ENCODE results near the gene CCDC28B.
A peak's percentile ranks its signal among the peaks of the same experiment; 100 is the strongest.
"Not testable (repeated sequence)": the region's sequence is repeated elsewhere in the genome, so short reads cannot be mapped to it uniquely, and the experiment has no call there.

The CCDC28B gene

DNA sequence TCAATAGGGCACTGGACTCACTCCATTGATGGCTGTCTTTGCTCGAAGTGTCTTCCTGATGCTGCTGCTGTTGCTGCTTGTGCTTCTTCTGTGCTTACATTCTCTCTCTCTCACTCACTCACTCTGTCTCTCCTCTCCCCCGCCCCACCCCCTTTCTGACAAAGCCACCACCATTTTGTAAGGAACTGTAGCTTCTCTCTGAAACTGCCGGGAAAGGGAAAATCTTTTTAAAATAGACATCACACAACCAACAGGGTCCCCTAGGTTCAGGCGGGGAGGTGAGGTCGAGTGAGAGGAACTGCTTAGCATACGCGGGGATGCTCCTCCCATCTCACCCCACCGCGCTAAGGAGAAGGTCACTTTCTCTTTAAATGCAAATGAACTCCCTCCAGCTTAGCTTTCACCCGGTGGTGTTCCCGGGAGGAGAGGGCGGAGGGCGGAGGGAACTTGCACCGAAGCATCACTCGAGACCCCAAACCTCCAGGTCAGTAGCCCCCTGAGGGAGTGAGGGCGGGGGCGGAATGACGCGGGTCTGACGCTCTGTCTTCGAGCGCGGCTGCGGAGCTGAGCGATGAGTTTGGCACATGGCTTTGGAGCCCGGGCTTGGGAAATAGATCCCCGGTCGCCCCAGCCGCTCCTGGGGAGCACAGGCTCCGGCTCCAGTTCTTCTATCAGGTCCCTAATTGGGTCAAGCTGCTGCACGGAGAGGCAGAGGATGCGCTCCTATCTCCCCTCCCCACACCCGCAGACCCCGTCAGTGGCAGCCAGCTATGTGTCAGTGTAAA is at the start of gene CCDC28B:
Gene CCDC28B, plus strand, starts transcription at position 370 of the 785 bp plus-strand sequence. CDS start 1,341 bp downstream, outside the sequence.
- H3K9me3 ChIP-seq: no peaks in the 10 kb centered on the region
- H3K27me3 ChIP-seq: peaks cover 13% of the 10 kb centered on the region
- TF ChIP-seq, protein P1, sequence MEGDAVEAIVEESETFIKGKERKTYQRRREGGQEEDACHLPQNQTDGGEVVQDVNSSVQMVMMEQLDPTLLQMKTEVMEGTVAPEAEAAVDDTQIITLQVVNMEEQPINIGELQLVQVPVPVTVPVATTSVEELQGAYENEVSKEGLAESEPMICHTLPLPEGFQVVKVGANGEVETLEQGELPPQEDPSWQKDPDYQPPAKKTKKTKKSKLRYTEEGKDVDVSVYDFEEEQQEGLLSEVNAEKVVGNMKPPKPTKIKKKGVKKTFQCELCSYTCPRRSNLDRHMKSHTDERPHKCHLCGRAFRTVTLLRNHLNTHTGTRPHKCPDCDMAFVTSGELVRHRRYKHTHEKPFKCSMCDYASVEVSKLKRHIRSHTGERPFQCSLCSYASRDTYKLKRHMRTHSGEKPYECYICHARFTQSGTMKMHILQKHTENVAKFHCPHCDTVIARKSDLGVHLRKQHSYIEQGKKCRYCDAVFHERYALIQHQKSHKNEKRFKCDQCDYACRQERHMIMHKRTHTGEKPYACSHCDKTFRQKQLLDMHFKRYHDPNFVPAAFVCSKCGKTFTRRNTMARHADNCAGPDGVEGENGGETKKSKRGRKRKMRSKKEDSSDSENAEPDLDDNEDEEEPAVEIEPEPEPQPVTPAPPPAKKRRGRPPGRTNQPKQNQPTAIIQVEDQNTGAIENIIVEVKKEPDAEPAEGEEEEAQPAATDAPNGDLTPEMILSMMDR (IDR thresholded peaks at IDR 0.05): no peak
- H3K4me3 ChIP-seq (ENCODE audit: low read depth in 1 of 2, low read length in 1 of 2): peak within 1 kb of the TSS; percentile 68 to 85
- H3K27ac ChIP-seq: peak within 1 kb of the TSS; percentile 48
- H3K4me1 ChIP-seq (ENCODE audit: control insufficient read depth in 1 of 2, insufficient read depth in 1 of 2, low read depth in 1 of 2, low read length in 1 of 2): peaks cover 29 to 30% of the 10 kb centered on the region in 2 experiments
- peaks cover 35% of the 10 kb centered on the region for H3K36me3 ChIP-seq

DNA sequence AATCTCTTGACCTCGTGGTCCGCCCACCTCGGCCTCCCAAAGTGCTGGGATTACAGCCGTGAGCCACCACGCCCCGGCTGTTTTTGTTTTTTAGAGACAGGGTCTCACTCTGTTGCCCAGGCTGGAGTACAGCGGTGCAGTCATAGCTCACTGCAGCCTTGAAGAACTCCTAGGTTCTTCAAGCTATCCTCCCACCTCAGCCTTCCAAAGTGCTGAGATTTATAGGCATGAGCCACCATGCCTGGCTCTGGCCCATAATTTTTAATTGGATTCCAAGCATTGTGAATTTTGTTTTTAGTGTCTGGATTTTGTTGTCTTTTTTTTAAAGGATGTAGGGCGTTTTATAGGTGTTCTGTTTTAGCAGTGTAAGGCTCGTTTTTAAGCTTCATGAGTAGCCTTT is 49.5 kb upstream of the CCDC28B start:
- H3K27ac ChIP-seq: no peak overlapping the region
- H3K36me3 ChIP-seq: peaks cover 11% of the 10 kb centered on the region
- H3K9me3 ChIP-seq: no peaks in the 10 kb centered on the region
- no peaks in the 10 kb centered on the region for H3K27me3 ChIP-seq
- H3K4me3 ChIP-seq (ENCODE audit: low read depth in 1 of 2, low read length in 1 of 2): no peak overlapping the region
- TF ChIP-seq, protein P1 (IDR thresholded peaks at IDR 0.05): no peak
- no peaks in the 10 kb centered on the region for H3K4me1 ChIP-seq (ENCODE audit: control insufficient read depth in 1 of 2, insufficient read depth in 1 of 2, low read depth in 1 of 2, low read length in 1 of 2)

DNA sequence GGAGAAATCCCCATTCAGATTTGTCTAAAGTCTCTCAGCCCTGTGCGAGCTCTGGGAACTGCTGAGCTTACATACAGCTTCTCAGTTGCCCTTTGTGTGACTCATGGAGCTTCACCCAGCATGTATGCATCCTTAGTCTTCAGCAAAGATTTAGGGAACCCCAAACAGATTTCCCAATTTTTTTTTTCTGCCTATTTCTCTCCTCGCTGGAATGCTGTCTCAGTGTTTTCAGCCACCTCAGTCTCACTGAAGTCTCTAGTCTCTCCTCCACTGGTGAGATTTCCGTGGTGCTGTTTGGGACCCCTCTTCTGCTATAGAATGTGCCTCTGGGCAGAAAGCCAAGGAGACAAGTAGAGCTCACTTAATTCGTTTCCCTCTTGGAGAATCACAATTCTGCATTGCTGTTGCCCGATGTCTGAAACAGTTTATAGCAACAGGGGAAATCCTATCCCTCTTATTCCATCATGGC is 49.0 kb upstream of the CCDC28B start:
- H3K27me3 ChIP-seq: no peaks in the 10 kb centered on the region
- H3K9me3 ChIP-seq: no peaks in the 10 kb centered on the region
- no peak overlapping the region for H3K4me3 ChIP-seq (ENCODE audit: low read depth in 1 of 2, low read length in 1 of 2)
- H3K36me3 ChIP-seq: peaks cover 16% of the 10 kb centered on the region
- H3K4me1 ChIP-seq (ENCODE audit: control insufficient read depth in 1 of 2, insufficient read depth in 1 of 2, low read depth in 1 of 2, low read length in 1 of 2): no peaks in the 10 kb centered on the region
- TF ChIP-seq, protein P1 (IDR thresholded peaks at IDR 0.05): no peak
- no peak overlapping the region for H3K27ac ChIP-seq

DNA sequence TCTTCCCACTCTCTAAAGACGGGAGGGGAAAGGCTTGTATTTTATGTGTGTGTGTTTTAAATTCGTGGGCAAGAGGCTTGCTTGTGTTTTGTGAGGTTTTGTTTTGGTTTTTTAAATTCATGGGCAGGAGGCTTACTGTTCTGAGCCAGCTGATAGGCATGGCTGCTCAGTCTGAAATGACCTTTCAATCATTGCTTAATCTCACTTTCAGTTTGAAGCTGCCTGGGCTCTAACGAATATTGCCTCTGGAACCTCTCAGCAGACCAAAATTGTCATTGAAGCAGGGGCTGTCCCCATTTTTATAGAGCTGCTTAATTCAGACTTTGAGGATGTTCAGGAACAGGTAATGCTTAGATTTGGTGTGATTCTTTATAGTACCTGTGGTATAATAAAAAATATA is 41.2 kb upstream of the CCDC28B start:
- Histone ChIP-seq H3K4me1 (ENCODE audit: control insufficient read depth in 1 of 2, insufficient read depth in 1 of 2, low read depth in 1 of 2, low read length in 1 of 2) (no peaks in the 10 kb centered on the region), H3K36me3 (peaks cover 95% of the 10 kb centered on the region), H3K27ac (no peak overlapping the region), H3K9me3 (no peaks in the 10 kb centered on the region), H3K4me3 (ENCODE audit: low read depth in 1 of 2, low read length in 1 of 2) (no peak overlapping the region), H3K27me3 (no peaks in the 10 kb centered on the region)
- TF ChIP-seq, protein P1 (IDR thresholded peaks at IDR 0.05): no peak

DNA sequence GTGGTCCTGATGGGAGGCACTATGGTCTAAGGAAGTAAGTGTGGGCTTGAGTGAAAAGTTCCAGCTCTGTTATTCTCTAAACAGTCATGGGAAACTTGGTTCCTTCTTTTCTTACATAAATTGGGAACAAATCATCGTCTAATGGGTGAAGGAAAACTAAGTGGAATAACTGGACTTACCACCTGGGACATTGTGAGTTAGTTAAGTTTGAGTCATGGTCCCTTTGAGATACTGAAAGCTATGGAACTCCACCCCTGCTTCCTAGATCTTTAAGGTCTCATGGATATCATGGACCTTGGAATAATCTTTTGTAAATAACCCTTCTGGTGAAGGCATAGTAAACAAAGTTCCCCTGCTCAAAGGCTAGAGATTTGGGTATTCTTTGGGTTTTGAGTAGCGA is 37.0 kb upstream of the CCDC28B start:
- no peaks in the 10 kb centered on the region for H3K9me3 ChIP-seq
- TF ChIP-seq, protein P1 (IDR thresholded peaks at IDR 0.05): no peak
- no peaks in the 10 kb centered on the region for H3K4me1 ChIP-seq (ENCODE audit: control insufficient read depth in 1 of 2, insufficient read depth in 1 of 2, low read depth in 1 of 2, low read length in 1 of 2)
- H3K27ac ChIP-seq: no peak overlapping the region
- no peaks in the 10 kb centered on the region for H3K27me3 ChIP-seq
- H3K36me3 ChIP-seq: peaks cover 95% of the 10 kb centered on the region
- H3K4me3 ChIP-seq (ENCODE audit: low read depth in 1 of 2, low read length in 1 of 2): no peak overlapping the region

DNA sequence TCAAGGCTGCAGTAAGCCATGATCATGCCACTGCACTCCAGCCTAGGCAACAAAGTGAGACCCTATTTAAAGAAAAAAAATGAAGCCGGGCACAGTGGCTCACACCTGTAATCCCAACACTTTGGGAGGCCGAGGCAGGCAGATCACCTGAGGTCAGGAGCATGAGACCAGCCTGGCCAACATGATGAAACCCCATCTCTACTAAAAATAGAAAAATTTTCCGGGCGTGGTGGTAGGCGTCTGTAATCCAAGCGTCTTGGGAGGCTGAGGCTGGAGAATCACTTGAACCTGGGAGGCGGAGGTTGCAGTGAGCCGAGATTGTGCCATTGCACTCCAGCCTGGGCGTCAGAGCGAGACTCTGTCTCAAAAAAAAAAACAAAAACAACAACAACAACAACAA is 34.8 kb upstream of the CCDC28B start:
- not testable (repeated sequence) for H3K27me3 ChIP-seq; H3K27ac ChIP-seq; H3K9me3 ChIP-seq; H3K4me1 ChIP-seq (ENCODE audit: control insufficient read depth in 1 of 2, insufficient read depth in 1 of 2, low read depth in 1 of 2, low read length in 1 of 2); H3K4me3 ChIP-seq (ENCODE audit: low read depth in 1 of 2, low read length in 1 of 2)
- peaks cover 91% of the 10 kb centered on the region for H3K36me3 ChIP-seq

Measured in neutrophil (primary cell).